DMS 273 (cell line): ENCODE measurements around the gene CC2D1A.

Experiments used
- DNase-seq: peaks from one replicate; lab custom pipeline; 2025; ENCODE audit not compliant: unreplicated experiment; lab: John Stamatoyannopoulos, UW

The CC2D1A gene

DNA sequence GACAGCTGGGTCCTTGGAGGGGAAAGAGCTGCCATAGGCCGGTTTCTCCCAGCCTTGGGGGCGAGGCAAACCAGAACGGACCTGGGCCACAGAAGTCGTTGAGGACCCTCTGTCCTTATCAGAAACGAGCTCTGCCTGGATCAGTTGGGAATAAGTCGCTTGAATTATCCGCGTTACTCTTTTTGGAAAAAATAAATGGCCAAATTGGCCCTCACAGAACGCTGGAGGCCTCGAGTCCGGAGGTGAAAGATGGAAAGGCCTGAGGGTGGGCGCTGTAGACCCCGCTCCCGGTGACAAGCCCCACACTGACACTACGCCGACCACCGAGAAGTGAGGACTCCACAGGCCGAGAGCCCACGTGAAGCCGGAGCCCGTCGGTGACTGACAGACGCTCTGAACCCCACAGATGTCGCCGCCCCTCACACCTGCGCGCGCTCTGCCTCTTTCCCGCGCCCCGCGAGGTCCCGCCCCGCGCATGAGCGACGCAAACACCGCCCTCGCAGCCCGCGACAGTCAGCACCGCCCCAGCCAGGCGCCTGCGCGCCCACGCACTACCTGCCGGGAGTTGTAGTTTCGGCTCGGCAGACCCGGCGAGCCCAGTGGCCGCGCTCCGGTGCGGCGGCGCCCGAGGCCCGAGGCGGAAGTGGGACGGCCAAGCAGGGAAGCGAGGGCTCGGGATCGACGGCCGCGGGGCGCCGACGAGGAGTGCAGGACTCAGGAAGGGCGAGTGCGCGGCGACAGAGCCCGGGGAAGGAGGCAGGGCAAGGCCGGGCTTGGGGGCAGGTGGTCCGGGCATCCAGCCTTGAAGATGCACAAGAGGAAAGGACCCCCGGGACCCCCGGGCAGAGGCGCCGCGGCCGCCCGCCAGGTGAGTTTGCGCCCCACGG is at the start of gene CC2D1A, which contains the start of gene BRME1:
Gene CC2D1A, plus strand, starts transcription at position 568 of the 887 bp plus-strand sequence. Its CDS starts 241 bp downstream, at position 809.
Gene BRME1, minus strand, starts transcription at position 484 of the 887 bp plus-strand sequence. CDS start 1,225 bp downstream, outside the sequence.
- peak; percentile 96 for DNase-seq

- no peak for DNase-seq
These were observed 49.5 kb upstream of the CC2D1A start for GRCh38 chr19:13856497-13856896.

DNA sequence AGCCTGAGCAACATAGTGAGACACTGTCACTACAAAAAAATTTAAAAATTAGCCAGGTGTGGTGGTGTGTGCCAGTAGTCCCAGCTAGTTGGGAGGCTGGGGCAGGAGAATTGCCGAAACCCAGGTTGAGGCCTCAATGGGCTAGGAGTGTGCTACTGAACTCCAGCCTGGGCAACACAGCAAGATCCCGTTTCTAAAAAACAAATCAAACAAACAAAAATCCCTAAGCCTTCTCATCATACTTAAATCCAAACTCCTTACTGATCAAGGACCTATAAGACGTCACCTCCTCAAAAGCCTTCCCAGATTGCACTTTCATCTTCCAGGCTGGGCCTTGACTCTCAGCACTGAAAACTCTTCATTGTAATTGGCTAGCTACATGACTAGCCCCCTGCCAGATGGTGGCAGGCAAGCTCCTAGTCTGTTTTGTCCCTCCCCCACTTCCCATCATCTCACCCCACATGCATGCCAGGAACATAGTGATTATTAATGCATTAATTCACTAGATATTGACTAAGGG is 46.6 kb upstream of the CC2D1A start:
- peak; percentile 82 for DNase-seq

DNA sequence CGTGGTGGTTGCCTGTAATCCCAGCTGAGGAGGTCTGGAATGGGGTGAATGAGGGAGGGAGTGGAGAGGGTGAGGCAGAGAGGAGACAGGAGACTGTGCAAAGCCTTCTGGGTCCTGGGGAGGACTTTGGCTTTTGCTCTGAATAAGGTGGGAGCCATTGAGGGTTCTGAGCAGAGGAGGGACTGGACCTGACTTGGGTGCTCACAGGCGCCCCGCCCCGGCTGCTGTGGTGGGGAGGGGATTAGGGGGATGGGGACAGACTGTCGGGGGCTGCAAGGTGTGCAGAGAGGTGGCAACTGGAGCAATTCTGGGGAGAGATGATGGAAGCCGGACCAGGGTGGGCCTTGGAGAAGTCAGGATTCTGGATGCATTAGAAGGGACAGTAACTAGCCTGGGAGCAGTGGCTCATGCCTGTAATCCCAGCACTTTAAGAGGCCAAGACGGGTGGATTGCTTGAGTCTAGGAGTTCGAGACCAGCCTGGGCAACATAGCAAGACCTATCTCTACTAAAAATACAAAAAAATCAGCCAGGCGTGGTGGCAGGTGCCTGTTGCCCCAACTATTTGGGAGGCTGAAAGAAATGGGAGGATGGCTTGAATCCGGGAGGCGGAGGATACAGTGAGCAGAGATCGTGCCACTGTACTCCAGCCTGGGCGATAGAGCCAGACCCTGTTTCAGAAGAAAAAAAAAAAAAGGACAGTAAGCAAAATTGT is 45.2 kb upstream of the CC2D1A start:
- DNase-seq, result no peak

GRCh38 chr19:13861392-13861713 is 44.6 kb upstream of the CC2D1A start:
- DNase-seq, result no peak

DNA sequence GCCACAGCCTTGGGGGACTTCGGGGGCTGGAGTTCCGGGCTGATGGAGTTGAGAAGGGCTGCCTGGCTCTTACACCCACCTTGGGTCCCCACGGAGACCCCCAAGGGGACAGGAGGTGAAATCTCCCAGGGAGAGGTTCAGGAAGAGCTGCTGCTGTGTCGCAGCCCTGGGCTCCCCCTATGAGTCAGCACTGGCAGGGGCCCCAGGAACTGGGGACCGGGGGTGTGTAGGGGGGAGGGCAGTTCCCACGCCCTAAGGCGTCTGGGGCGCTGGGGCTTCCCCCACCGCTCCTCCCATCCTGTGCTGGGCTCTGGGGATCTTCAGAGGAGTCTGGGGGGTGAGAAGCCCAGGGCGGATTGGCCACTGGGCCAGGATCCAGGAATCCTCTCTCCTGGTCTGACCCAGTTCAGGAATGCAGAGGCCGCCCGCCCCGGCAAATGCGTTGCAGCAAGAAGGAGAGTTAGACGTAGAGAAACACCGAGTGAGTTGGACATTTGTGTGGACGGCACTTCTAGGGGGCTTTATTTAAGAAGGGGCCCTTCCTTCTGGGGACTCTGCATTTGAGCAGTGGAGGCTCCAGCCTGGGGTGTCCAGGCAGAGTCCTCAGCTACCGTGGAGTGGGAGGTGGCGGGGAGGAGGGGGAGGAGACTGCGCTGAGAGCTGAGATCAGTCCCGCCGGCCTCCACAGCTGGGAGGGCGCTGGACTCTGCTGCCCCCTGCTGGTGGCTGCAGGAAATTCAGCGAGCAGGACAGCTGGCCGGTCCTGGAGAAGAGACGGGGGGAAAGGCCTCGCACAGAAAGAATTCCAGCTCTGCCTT is 44.1 kb upstream of the CC2D1A start:
- DNase-seq, result peak; percentile 91

DNA sequence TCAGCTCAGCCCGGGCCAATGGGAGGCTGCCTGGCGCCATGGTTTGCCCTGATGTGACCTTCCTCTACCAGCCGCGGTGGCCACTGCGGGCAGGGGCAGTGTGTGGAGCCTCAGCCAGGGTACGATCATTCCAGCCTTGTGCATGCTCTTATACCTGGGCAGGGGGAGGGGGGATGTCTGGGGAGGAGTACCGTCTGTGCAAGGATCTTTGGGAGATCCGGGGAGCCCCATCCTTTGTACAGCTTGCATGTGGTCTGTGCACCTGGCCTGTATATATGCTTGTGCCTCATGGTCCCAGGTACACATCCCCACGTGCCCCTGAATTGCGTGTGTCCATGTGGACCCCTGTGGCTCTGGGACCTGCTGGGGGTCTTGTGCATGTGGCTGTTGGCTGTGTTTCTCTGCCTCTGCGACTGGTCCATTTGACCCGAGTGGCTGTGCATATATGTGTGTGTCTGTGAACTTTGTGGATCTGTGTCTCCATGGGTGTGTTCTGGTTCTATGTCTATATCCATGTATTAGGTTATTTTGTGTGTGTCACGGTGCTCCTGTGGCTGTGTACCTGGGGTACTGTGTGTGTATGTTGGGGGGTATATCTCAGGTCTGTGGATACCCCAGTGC is 41.8 kb upstream of the CC2D1A start:
- peak; percentile 81 for DNase-seq

DNA sequence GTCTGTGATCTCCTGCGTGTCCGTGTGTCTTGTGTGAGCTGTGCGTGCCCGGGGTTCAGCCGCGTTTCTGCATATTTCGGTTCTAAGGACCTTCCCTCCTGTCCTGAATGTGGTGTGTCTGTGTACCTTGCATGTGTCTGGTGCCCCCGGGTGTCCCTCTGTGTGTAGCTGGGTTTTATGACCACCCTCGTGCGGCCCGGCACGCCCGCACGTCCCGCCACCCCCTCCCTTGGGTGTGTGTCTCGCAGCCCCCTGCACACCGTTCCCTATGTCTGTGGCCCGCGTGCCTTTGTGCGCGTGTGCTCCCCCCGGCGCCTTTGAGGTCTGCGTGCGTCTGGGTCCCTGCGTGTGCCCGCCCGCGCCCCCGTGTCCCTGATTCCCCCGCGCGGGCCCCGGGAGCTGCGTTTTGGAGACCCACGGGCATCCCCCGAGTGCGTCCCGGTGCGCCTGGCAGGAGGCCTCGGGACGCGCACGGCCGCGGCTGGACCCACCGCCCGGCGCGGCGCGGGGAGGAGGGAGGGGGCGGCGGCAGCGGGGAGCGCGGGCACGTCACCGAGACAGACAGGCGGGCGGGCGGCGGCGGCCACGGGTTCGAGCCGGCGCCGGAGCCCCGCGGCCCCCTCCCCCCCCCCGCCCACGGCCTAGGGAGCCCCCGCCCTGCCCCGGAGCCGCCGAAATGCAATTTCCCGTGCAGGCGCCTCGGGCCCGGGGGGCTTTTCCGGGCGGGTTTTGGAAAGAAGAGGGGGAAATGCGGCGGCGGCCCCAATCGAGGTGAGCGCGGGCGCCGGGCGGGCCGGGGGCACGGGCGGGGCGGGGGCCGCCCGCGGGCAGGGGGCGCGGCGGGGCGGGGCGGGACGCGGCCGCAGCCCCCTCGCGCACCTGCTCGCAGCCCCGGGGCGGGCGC is 41.1 kb upstream of the CC2D1A start:
- peak; percentile 60 for DNase-seq

- peak; percentile 47 for DNase-seq
These were observed 40.2 kb upstream of the CC2D1A start for GRCh38 chr19:13865571-13866462.

GRCh38 chr19:13866463-13867046 is 39.4 kb upstream of the CC2D1A start:
- DNase-seq, result no peak

- no peak for DNase-seq
These were observed 37.3 kb upstream of the CC2D1A start for GRCh38 chr19:13868663-13869062.

DNA sequence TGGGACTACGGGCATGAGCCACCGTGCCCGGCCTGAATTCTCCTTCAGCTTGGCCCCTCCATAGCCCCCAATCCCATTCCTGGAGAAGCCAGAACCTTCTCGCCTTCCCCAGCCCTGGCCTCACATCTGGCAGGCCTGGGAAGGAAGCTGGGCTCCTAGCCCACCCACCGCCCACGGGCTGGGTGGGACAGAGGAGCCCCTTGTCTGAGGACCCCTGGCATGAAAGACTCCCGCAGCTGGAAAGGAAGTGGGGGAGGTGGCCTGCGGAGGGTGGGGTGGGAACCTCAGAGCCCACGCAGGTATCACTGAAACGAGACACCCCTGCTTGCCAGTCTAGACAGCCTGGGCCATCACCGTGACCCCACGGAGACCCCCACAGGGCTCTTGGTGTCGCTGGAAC is 36.7 kb upstream of the CC2D1A start:
- DNase-seq, result no peak

DNA sequence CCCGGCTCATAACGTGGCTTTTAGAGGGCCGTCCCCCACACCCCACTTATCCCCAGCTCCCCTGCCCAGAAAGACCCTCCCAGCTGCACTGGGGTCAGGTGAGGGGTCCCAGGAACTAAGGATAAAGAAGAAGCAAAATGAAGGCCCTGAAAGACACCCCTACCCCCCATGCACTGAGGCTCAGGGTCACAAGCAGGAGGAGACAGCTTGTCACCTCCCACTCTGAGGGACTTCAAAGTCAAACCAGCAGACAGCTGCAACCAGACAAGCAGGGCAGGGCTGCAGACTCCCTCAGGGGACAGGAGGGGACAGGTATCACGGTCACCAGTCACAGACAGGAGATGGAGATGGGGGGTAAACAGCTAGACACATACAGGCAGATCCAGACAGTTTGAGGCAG is 35.1 kb upstream of the CC2D1A start:
- DNase-seq, result no peak

DNA sequence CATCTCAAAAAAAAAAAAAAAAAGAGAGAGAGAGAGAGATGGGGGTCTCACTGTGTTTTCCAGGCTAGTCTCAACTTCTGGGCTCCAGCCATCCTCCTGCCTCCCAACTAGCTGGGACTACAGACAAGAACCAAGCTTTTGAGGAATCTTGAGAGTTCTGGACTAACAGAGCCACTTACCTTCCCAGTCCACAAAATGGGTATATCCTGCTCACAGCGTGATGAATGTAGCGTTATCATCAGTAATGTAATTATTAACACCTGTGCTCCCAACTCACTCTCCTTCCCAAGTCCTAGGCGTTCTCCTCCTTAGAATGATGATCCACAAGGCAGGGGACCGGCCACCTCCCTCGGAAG is 33.7 kb upstream of the CC2D1A start:
- DNase-seq, result no peak

- DNase-seq, result no peak
These were observed 33.2 kb upstream of the CC2D1A start for GRCh38 chr19:13872695-13873389.

- no peak for DNase-seq
These were observed 32.0 kb upstream of the CC2D1A start for GRCh38 chr19:13873834-13874515.

DNA sequence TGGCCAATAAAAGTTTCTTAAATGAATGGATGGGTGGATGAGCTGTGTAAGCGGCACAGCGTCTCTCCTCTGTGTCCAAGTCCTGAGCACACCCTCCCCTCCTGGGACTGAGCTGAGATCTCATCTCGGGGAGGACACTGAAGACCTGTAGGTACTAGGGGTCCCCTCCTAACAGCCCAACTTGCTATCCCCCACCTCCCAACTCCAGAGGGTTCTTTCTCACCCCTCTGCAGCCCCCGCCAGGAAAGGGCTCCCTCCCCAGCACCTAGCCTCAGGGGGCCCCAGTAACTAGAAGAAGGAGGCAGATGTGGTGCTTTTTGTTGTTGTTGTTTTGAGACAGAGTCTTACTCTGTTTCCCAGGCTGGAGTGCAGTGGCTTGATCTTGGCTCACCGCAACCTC is 30.2 kb upstream of the CC2D1A start:
- DNase-seq, result no peak
